Measurements from ENCODE around the gene EML1. TPM values are rescaled to one million over a fixed set of nuclear protein-coding genes. Genes with fewer than 3 reads are reported as not detected.

Gene EML1
- total and polyA plus RNA-seq, 3 experiments from 2014 or later = 1.3 to 1.7 TPM; not detected in 1

Other genes with a start within 250 kb of the EML1 start
- 1 to 10 TPM; 4.2 to 5.3 TPM for gene CCDC85C, start 189.2 kb upstream of the EML1 start, total RNA-seq
- gene CCDC85C, start 189.2 kb upstream of the EML1 start, polyA plus RNA-seq = 1.2 TPM
- gene HHIPL1, start 148.3 kb upstream of the EML1 start, total RNA-seq = under 1 TPM in 1 of 2 experiments, not detected in 1; 0.04 TPM
- not detected for gene HHIPL1, start 148.3 kb upstream of the EML1 start, polyA plus RNA-seq
- gene CYP46A1, start 109.1 kb upstream of the EML1 start, total RNA-seq = under 1 TPM; 0.07 to 0.20 TPM
- gene CYP46A1, start 109.1 kb upstream of the EML1 start, polyA plus RNA-seq = not detected